Measurements from ENCODE around the gene PCBP3.
A peak's percentile ranks its signal among the peaks of the same experiment; 100 is the strongest.
"Not testable (repeated sequence)": the region's sequence is repeated elsewhere in the genome, so short reads cannot be mapped to it uniquely, and the experiment has no call there.

PCBP3 gene

DNA sequence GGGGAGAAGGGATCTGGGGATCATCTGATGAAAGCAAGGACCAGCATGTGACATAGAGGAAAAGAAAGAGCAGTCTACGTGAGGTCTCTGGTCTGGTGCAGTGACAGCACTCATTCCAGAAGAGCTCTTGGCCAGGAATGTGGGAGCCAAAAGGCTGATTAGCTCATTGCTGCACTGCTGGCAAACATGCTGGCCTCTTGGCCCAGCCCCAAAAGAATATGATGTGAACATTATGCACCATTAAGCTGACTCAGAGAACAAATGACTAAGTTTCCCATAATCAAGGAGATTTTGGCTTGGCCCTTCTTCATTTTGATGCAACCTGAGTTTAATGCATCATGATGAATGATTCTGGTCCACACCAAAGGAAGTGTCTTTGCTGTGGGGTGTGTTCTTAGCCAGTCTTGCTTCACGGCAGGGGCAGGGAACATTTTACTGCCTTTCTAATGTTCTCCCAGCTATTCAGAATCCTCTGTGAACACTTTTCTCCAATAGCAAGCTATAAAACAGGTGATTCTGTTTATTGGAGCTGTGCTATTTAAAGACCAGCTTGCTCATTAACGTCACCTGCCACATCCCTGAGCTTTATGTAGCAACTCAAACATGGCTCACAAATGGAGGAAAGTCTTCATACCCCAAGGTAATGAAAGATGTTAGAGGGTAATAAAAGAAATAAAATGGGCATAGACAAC lies 55.1 kb downstream of the PCBP3 start:
- DNase-seq, result peak; percentile 92

DNA sequence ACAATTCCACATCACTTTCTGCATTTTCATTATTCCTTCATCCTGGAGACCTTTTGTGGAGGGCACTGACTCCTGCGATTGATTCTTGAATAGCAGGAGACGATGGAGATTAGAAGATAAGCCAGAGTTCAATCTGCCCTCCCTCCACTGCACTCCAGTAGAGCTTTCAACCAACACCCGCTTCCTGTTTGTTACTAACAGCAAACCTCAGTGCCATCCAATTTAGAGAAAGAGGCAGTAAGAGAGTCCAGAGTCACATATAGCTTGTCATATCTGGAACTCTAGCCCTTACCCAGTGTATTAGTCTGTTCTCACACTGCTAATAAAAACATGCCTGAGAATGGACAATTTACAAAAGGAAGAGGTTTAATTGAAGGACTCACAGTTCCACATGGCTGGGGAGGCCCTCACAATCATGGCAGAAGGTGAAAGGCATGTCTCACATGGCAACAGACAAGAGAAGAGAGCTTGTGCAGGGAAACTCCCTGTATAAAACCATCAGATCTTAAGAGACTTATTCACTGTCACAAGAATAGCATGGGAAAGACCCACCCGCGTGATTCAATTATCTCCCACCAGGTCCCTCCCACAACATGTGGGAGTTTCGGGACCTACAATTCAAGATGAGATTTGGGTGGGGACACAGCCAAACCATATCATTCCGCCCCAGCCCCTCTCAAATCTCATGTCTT lies 55.9 kb downstream of the PCBP3 start:
- no peak for DNase-seq

GRCh38 chr21:45699966-45700365 lies 56.4 kb downstream of the PCBP3 start:
- DNase-seq, result peak; percentile 16

- no peak for DNase-seq
These were observed 56.9 kb downstream of the PCBP3 start for GRCh38 chr21:45700461-45700860.

DNA sequence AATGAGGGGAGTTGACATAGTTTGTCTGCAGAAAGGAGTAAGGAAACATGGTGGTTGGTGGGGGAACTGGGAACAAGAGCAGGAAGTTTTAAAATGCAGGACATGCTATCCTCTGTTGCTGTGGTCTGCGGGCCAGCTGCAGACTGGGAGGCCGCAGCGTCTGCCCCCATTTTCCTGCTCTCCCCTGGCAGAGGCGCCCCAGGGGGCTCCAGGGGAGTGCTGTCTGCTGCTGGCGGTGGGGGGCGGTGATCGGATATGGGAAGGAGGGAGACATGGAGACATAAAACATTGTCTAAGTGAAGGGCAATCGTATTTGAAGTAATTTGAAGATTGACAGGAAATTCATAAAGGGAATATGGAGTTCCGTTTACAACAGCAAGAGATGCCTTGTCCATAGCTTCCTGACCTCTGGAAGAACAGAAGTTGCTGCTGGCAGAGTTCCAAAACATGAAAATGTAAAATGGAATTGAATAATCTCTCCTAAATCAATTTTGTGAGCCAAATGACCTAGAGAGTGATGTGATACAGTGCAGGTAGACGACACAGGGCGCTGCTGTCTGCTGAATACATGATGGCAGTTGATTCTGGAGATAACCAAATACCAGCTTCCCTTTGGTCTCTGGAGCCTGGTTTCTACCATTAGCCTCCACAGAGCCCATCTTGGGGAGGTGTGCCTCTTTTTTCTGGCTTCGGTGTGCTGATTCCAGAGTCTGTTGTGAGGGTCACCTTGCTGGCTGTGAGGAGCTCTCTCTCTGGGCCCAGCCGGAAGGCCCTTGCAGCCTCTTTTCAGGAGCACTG lies 61.0 kb downstream of the PCBP3 start:
- no peak for DNase-seq

- no peak for DNase-seq
These were observed 62.8 kb downstream of the PCBP3 start for GRCh38 chr21:45706299-45706698.

DNA sequence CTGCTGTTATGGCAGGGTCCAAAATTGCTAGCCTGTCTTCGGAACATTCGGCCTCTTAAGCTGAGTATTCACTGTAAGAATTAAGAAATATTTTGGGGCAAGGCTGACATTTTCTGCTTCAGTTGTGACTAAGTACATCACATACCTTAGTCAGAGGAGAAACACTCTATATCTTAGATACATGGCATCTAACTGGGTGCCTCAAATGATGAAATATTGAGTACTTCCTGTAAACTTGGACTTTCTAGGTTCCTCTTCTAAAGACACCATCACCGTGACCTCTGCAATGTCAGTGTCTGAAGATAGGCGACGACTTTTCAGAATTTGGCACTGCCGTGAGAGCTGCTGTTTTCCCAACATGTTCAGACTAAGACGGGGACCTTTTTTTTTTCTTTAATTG lies 65.6 kb downstream of the PCBP3 start:
- DNase-seq, result no peak

DNA sequence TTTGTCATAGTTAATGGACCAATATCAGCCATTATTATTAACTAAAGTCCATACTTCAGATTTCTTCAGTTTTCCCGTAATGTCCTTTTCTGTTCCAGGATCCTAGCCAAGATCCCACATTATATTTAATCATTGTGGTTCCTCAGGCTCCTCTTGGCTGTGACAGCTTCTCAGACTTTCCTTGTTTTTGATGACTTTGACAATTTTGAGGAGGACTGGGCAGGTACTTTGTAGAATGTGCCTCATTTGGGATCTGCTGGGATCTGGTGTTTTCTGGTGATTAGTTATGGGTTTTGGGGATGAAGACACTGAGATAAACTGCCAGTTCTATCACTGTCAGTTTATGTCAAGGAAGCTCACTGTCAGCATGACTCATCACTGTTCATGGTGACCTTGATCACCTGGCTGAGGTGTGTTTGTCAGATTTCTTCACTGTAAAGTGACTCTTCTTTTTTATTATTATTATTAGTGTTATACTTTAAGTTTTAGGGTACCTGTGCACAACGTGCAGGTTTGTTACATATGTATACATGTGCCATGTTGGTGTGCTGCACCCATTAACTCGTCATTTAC lies 66.3 kb downstream of the PCBP3 start:
- DNase-seq, result no peak

DNA sequence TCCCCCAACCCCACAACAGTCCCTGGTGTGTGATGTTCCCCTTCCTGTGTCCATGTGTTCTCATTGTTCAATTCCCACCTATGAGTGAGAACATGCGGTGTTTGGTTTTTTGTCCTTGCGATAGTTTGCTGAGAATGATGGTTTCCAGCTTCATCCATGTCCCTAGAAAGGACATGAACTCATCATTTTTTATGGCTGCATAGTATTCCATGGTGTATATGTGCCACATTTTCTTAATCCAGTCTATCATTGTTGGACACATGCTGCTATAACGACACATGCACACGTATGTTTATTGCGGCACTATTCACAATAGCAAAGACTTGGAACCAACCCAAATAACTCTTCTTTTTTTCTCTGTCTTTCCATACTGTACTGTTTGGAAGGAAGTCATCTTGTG lies 66.8 kb downstream of the PCBP3 start:
- not testable (repeated sequence) for DNase-seq

GRCh38 chr21:45713613-45714012 lies 70.1 kb downstream of the PCBP3 start:
- DNase-seq, result no peak

GRCh38 chr21:45715441-45715840 lies 71.9 kb downstream of the PCBP3 start:
- DNase-seq, result no peak

DNA sequence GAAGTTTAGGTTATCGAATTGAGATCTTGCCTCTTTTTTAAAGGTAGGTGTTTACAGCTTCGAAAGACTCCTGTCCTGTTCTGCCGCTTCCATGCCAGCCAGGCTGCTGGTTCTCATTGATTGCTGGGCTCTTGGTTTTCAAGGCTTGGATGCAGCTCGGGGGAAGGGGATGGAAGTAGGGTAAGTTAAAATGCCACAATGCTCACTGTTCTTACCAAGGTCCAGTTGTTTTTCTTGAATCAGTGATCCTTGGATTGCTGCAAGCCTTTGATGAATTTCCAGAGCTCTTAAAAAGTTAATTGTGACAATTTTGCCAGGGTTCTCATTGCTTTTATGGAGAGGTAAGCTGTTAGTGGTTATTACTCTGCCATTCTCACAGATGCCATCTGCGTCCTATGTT lies 74.9 kb downstream of the PCBP3 start:
- no peak for DNase-seq

- DNase-seq, result no peak
These were observed 75.8 kb downstream of the PCBP3 start for GRCh38 chr21:45719177-45719802.

- DNase-seq, result not testable (repeated sequence)
These were observed 76.7 kb downstream of the PCBP3 start for GRCh38 chr21:45720204-45720603.

- DNase-seq, result no peak
These were observed 78.1 kb downstream of the PCBP3 start for GRCh38 chr21:45721671-45722070.

- no peak for DNase-seq
These were observed 79.8 kb downstream of the PCBP3 start for GRCh38 chr21:45723049-45723958.

DNA sequence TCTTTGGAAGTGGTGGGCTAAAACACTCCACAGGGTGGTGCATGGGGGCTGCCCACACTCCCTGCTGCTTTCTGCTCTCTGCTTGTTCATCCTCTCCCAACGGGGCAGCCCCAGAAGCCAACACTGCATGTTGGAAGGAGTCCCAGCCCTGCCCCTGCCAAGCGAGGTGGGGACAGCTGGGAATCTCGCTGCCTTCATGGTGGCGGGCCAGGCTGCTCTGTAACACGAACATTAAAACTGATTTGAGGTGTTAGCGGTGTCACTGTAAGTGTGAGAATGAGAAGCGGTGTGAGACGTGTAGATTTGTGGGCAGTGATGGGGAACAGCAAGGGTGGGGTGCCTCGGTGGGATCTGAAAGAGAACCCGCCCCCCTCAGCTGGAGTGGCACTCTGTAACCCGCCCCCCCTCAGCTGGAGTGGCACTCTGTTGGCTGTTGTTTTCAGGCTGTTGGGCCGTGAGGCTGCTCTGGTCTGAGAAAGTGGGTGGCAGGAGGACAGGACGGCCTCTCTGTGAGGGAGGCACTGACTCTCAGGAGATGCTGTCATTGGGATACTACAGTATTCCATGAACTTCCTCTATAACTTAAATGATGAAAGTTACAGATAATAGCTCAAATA lies 80.9 kb downstream of the PCBP3 start:
- DNase-seq, result no peak

DNA sequence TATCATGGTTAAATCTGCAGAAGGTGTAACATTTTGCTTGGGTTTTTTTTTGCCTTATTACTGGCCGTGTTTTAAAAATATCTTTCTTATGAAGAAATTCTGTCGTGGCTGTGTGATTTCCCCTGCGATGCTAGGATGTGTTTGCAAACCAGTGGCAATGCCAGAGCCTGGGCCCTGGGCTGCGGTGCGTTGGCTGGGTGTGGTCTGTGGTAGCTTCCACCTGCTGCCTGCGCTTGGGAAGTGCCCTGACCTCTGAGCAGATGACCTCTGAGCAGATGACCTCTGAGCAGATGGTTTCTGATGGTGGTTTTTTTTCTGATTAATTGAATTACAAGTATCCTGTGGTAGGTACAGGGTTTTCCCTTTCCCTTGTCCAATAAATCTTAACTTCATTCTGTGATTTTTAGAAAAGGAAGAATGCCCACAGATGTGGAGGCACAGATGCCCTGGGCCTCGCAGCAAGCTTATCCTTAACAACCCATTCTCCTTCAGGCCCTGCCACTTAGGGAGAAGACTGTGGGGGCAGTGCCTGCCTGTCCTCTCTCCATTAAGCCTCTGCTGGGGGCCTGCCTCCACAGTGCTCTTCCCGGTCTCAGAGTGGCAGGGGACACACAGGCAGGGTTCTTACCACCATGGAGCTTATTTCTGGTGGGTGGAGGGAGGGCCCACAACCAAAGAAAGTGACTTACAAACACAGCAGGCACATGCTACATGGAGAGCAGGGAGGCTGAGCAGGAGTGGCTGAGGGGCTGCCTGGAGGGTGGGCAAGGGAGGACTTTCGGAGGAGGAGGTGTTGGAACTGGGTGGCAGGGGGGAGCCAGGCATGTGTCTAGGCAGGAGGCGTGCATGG lies 81.7 kb downstream of the PCBP3 start:
- DNase-seq, result no peak

DNA sequence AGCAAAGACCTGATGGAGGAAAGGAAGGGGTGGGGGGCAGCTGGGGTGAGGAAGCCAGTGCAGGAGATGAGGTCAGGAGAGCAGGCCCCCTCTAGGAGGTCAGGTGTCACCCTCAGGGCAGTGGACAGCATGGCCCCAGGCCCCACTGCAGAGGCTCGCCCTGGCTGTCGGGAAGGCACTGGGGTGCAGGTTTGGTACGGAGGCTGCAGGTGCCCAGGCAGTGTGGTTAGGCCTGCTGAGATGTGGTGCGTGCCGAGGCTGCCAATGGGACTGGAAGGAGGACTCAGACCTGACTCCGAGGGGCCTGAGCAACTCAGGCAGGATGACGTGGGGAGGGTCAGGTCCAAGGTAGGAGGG lies 82.3 kb downstream of the PCBP3 start:
- DNase-seq, result no peak

- DNase-seq, result no peak
These were observed 82.9 kb downstream of the PCBP3 start for GRCh38 chr21:45726438-45726837.

DNA sequence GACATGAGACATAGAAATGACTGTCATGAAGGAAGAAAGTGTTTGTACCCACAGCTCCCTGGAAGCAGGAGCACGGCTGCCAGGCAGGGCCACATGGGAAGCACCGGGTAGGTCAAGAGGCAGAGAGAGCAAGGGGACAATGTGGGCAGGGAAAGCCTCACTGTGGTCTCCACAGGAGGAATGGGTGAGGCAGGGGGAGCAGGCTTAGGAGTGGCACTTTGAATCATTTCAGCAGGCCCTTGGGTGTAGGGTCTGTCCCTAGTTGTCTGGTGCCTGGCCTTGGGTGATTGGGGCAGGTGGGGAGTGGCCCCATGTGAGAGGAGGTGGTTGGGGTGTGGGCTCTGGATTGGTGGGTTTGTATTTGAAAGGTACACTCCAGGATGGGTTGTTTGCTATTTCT lies 83.9 kb downstream of the PCBP3 start:
- no peak for DNase-seq

Data from EL (cell line).